K562 (cell line): ENCODE results near the gene METTL23. TPM values are rescaled to one million over a fixed set of nuclear protein-coding genes. Genes with fewer than 3 reads are reported as not detected.

Experiments
- ATAC-seq: fragments of 200-7000 bp; cut with Tn5 transposase; 3 replicates; pipeline ENCODE4 v1.9.1; 2020; ENCODE audit warnings: moderate library complexity
- BruUV-seq: library from RNA; stranded (reverse); fragments of 400-500 nt; replicated peaks from 2 replicates; lab custom pipeline; 2021; lab: Mats Ljungman, UMichigan
- CTCF ChIA-PET: fragments of 300-600 bp; formaldehyde crosslinking; extraction: SDS; loops from one replicate; lab custom pipeline; 2021; ENCODE audit warnings: low intra/inter-chr PET ratio; lab: Yijun Ruan, JAX
- POLR2A ChIA-PET: fragments of 300-600, 350-650 bp; sonication (Branson Sonifier 250); formaldehyde crosslinking; extraction: SDS; loops from one replicate; lab custom pipeline; 2021; ENCODE audit warnings: antibody characterized with exemption, inconsistent platforms; lab: Yijun Ruan, JAX
- DNase-seq, 4 experiments: peaks; one replicate each; pipeline versions ENCODE4 v3.0.0 to v3.0.0-alpha.2; 2011 to 2018; ENCODE audit warnings: low spot score in 3 of 4, mixed read lengths in 3 of 4; ENCODE audit errors: extremely low read depth in 1 of 4
- FAIRE-seq: peaks from 2 replicates; lab custom pipeline; 2011; peaks lifted over from hg19 to GRCh38; lab: Jason Lieb, UNC
- H2AFZ ChIP-seq: 2 replicates; pipeline ENCODE4 v1.6.0; 2011; ENCODE audit warnings: low read depth, low read length, control low read depth, inconsistent platforms
- H3K27ac ChIP-seq: fragments of 200-600 bp; 3 replicates; pipeline ENCODE4 v1.8.0; 2011; ENCODE audit warnings: low read depth, mild to moderate bottlenecking, control low read depth, inconsistent platforms, low read length, moderate library complexity, mixed read lengths; ENCODE audit errors: extremely low read depth
- H3K27me3 ChIP-seq, 2 experiments: fragments of 300-600 bp in 1 of 2; 2 replicates in 1 of 2; 3 replicates in 1 of 2; pipeline versions ENCODE4 v1.6.0 to v1.8.0; 2011; ENCODE audit warnings: inconsistent platforms in 2 of 2, low read length in 2 of 2, mild to moderate bottlenecking in 1 of 2, mixed read lengths in 1 of 2, moderate library complexity in 1 of 2; ENCODE audit not compliant: control insufficient read depth in 2 of 2, insufficient read depth in 2 of 2
- H3K36me3 ChIP-seq: fragments of 300-600 bp; 3 replicates; pipeline ENCODE4 v1.8.0; 2011; ENCODE audit warnings: mild to moderate bottlenecking, low read length, inconsistent platforms; ENCODE audit not compliant: control insufficient read depth, insufficient read depth
- H3K4me1 ChIP-seq, 2 experiments: fragments of 200-600 bp in 1 of 2; replicated peaks in 1 of 2; 2 replicates in 1 of 2; 3 replicates in 1 of 2; pipeline versions ENCODE4 v1.5.1 to v1.8.0; 2011; ENCODE audit warnings: inconsistent platforms in 2 of 2, low read length in 2 of 2, mild to moderate bottlenecking in 1 of 2, mixed read lengths in 1 of 2, moderate library complexity in 1 of 2; ENCODE audit not compliant: control insufficient read depth in 2 of 2, insufficient read depth in 2 of 2
- H3K4me2 ChIP-seq: 2 replicates; pipeline ENCODE4 v1.6.1; 2011; ENCODE audit warnings: low read length, control low read depth, inconsistent platforms, mixed read lengths; ENCODE audit not compliant: insufficient read depth
- H3K4me3 ChIP-seq: fragments of 200-600 bp; sonication (generic), shearing (Covaris generic); 2 replicates; pipeline ENCODE4 v1.5.1; 2016; ENCODE audit warnings: control low read depth, inconsistent platforms
- H3K79me2 ChIP-seq: fragments of 200-600 bp; 3 replicates; pipeline ENCODE4 v1.8.0; 2011; ENCODE audit warnings: low read length, inconsistent platforms; ENCODE audit not compliant: control insufficient read depth, insufficient read depth
- H3K9ac ChIP-seq, 2 experiments: 2 replicates each; pipeline versions ENCODE4 v1.6.0 to v1.6.1; 2011; ENCODE audit warnings: low read depth in 2 of 2, low read length in 2 of 2, control low read depth in 1 of 2, inconsistent platforms in 1 of 2, mild to moderate bottlenecking in 1 of 2, mixed read lengths in 1 of 2; ENCODE audit not compliant: insufficient read depth in 1 of 2
- H3K9me1 ChIP-seq: one replicate; pipeline ENCODE4 v1.6.0; 2011; ENCODE audit warnings: inconsistent platforms, mild to moderate bottlenecking, low read length, moderate library complexity; ENCODE audit not compliant: control insufficient read depth, insufficient read depth
- H3K9me3 ChIP-seq: replicated peaks from 2 replicates; pipeline ENCODE4 v1.5.1; 2011; ENCODE audit warnings: low read depth, low read length, inconsistent platforms; ENCODE audit not compliant: control insufficient read depth, insufficient read depth
- H4K20me1 ChIP-seq: replicated peaks from 2 replicates; pipeline ENCODE4 v1.6.1; 2011; ENCODE audit warnings: low read length, inconsistent platforms, mixed read lengths; ENCODE audit not compliant: control insufficient read depth, insufficient read depth
- CHD1 ChIP-seq: fragments of 200-600 bp; sonication (generic); IDR thresholded peaks from one replicate; pipeline ENCODE4 v1.6.1; 2012; ENCODE audit warnings: mild to moderate bottlenecking, moderate library complexity, low read length, inconsistent platforms
- HDAC2 ChIP-seq: fragments of 450-650 bp; IDR thresholded peaks from 2 replicates; pipeline ENCODE4 v1.6.1; 2016; ENCODE audit warnings: mild to moderate bottlenecking
- KDM5B ChIP-seq: fragments of 200-600 bp; sonication (generic); IDR thresholded peaks from 2 replicates; pipeline ENCODE4 v1.6.1; 2012; ENCODE audit warnings: low read depth, mild to moderate bottlenecking, moderate library complexity, low read length, control low read depth, inconsistent platforms; ENCODE audit not compliant: insufficient replicate concordance
- TAF9B ChIP-seq: fragments of 450-650 bp; IDR thresholded peaks from 2 replicates; pipeline ENCODE4 v1.6.1; 2018; ENCODE audit warnings: mild to moderate bottlenecking; ENCODE audit not compliant: partially characterized antibody
- ZBED1 ChIP-seq: IDR thresholded peaks from 2 replicates; pipeline ENCODE4 v1.6.1; 2014
- ZNF133 ChIP-seq: fragments of 250-450 bp; sonication (Bioruptor Pico); IDR thresholded peaks from 2 replicates; pipeline ENCODE4 v1.4.0; 2020; ENCODE audit warnings: mild to moderate bottlenecking
- ZNF197 ChIP-seq: fragments of 200-800 bp; sonication (Bioruptor generic); IDR thresholded peaks from 2 replicates; pipeline ENCODE4 v1.6.1; 2016; ENCODE audit warnings: low read depth, missing genetic modification characterization, missing compliant biosample characterization
- WGBS: fragments of 100-300 bp; shearing (Covaris generic); methylation state at CpG from one replicate; pipeline ENCODE4 v1.1.6; 2016; ENCODE audit warnings: low coverage, mixed read lengths; ENCODE audit not compliant: insufficient coverage; ENCODE audit errors: missing lambda C conversion rate; 5-methylcytosine and 5-hydroxymethylcytosine counted together
- in situ Hi-C: fragments of 300-500 bp; cut with MboI; formaldehyde crosslinking; loops from 4 replicates; pipeline ENCODE4 v1.15.0; 2018; ENCODE audit warnings: inconsistent platforms, mixed read lengths
- intact Hi-C: fragments of 100-400 bp; cut with micrococcal nuclease; formaldehyde crosslinking; loops from 2 replicates; pipeline ENCODE4 v1.14.2; 2022
- polyA plus RNA-seq, 8 experiments: library from polyadenylated mRNA; depleted of rRNA in 4 of 8; stranded (reverse) in 5 of 8; unstranded in 3 of 8; fragments of >200 nt; fragmentation: Nextera tagmentation in 2 of 8; fragmentation: Illumina TruSeq in 1 of 8; extraction: Ambion mirVana in 2 of 8; extraction: Trizol in 1 of 8; gene quantifications; 2 replicates each; pipeline versions ENCODE4 v1.2.1 to v1.2.3, GENCODE V29; 2011 to 2014; ENCODE audit warnings: inconsistent platforms in 1 of 8, missing spikeins in 1 of 8
- total RNA-seq, 7 experiments: library from RNA; depleted of rRNA in 6 of 7; stranded (reverse); fragments of >200 nt in 6 of 7; fragmentation: Illumina TruSeq in 2 of 7; extraction: Trizol in 2 of 7; gene quantifications; 2 replicates each; pipeline versions ENCODE4 v1.2.1 to v1.2.3, GENCODE V29; 2011 to 2021; ENCODE audit warnings: low replicate concordance in 1 of 7
- TF ChIP-seq, protein P1 (sequence below): fragments of 200-800 bp; sonication (Bioruptor generic); IDR thresholded peaks from 2 replicates; pipeline ENCODE4 v1.6.1; 2016; ENCODE audit warnings: missing genetic modification characterization, missing compliant biosample characterization
- TF ChIP-seq, protein P2 (sequence below): fragments of 450-650 bp; formaldehyde crosslinking; IDR thresholded peaks from 2 replicates; pipeline ENCODE4 v1.4.0; 2020; ENCODE audit warnings: mild to moderate bottlenecking, moderate library complexity

METTL23 gene
- total and polyA plus RNA-seq, 9 of the 15 experiments (the other 6 are each of a cell fraction or from before 2014, with no cell fraction given): 29.4 to 67.3 (median 41.6) TPM

DNA sequence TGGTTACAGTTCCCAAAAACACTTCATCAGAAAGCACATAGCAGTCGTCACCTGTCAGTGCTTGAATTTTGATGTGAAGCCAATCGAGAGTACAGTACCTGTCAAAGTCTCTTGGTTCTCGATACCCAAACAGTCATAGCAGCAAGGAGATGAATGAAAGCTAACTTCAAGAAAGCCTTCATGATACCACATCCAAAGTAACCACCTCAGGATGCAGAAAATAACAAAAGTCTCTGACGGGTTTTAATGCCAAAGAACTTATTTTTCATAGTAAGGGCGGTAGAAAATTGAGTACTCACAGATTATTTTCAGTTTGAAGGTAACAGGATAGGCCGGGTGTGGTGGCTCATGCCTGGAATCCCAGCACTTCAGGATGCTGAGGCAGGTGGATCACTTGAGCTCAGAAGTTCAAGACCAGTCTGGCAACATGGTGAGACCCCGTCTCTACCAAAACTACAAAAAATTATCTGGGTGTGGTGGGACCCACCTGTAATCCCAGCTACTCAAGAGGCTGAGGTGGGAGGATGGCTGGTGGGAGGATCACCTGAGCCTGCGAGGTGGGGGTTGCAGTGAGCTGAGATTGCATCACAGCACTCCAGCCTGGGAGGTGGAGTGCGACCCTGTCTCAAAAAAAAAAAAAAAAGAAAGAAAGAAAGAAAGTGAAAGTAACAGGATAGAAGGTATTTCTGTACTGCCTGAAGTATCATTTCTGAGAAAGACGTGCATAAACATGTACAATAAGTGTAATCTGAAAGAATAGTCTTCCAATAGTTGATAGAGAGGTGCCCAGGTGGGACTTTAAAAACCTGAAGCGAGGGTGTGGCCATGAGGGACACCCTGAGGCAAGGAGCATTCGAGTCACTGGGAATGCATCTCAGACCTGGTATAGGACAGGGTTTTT is 26.7 kb downstream of the METTL23 start:
- H3K9me3 ChIP-seq: no peaks in the 10 kb centered on the region
- no peak overlapping the region for H3K27ac ChIP-seq
- H3K79me2 ChIP-seq: no peaks in the 10 kb centered on the region
- no peaks in the 10 kb centered on the region; a peak in 1 of 5 replicates for H3K4me1 ChIP-seq
- no TSS peak for BruUV-seq
- H4K20me1 ChIP-seq: no peaks in the 10 kb centered on the region
- no peak for ATAC-seq
- H3K9me1 ChIP-seq: no peaks in the 10 kb centered on the region
- H3K4me3 ChIP-seq: no peak overlapping the region
- WGBS: 81% methylated on average over 11 of the region's 12 CpGs
- CTCF ChIA-PET: no interaction called here
- POLR2A ChIA-PET: interaction anchor here (0.9 kb wide), 2 partner anchors 15 to 16 kb away, joined by 3 read pairs; partner anchors contain the start of genes MFSD11 and SRSF2
- in situ Hi-C loops: no loop called here
- DNase-seq: no peak
- H3K9ac ChIP-seq: no peak overlapping the region
- no peaks in the 10 kb centered on the region for H3K27me3 ChIP-seq
- H3K36me3 ChIP-seq: peaks cover 29% of the 10 kb centered on the region
- H2AFZ ChIP-seq: no peak overlapping the region
- TF ChIP-seq ZBED1: no peak
- no peak for TF ChIP-seq ZNF133 (CRISPR knock-in tag)
- TF ChIP-seq, protein P1, sequence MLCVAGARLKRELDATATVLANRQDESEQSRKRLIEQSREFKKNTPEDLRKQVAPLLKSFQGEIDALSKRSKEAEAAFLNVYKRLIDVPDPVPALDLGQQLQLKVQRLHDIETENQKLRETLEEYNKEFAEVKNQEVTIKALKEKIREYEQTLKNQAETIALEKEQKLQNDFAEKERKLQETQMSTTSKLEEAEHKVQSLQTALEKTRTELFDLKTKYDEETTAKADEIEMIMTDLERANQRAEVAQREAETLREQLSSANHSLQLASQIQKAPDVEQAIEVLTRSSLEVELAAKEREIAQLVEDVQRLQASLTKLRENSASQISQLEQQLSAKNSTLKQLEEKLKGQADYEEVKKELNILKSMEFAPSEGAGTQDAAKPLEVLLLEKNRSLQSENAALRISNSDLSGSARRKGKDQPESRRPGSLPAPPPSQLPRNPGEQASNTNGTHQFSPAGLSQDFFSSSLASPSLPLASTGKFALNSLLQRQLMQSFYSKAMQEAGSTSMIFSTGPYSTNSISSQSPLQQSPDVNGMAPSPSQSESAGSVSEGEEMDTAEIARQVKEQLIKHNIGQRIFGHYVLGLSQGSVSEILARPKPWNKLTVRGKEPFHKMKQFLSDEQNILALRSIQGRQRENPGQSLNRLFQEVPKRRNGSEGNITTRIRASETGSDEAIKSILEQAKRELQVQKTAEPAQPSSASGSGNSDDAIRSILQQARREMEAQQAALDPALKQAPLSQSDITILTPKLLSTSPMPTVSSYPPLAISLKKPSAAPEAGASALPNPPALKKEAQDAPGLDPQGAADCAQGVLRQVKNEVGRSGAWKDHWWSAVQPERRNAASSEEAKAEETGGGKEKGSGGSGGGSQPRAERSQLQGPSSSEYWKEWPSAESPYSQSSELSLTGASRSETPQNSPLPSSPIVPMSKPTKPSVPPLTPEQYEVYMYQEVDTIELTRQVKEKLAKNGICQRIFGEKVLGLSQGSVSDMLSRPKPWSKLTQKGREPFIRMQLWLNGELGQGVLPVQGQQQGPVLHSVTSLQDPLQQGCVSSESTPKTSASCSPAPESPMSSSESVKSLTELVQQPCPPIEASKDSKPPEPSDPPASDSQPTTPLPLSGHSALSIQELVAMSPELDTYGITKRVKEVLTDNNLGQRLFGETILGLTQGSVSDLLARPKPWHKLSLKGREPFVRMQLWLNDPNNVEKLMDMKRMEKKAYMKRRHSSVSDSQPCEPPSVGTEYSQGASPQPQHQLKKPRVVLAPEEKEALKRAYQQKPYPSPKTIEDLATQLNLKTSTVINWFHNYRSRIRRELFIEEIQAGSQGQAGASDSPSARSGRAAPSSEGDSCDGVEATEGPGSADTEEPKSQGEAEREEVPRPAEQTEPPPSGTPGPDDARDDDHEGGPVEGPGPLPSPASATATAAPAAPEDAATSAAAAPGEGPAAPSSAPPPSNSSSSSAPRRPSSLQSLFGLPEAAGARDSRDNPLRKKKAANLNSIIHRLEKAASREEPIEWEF (CRISPR knock-in tag): no peak
- no peak for TF ChIP-seq HDAC2
- TF ChIP-seq CHD1: no peak
- no peak for TF ChIP-seq KDM5B
- no peak for TF ChIP-seq ZNF197 (CRISPR knock-in tag)
- TF ChIP-seq TAF9B: no peak
- TF ChIP-seq, protein P2, sequence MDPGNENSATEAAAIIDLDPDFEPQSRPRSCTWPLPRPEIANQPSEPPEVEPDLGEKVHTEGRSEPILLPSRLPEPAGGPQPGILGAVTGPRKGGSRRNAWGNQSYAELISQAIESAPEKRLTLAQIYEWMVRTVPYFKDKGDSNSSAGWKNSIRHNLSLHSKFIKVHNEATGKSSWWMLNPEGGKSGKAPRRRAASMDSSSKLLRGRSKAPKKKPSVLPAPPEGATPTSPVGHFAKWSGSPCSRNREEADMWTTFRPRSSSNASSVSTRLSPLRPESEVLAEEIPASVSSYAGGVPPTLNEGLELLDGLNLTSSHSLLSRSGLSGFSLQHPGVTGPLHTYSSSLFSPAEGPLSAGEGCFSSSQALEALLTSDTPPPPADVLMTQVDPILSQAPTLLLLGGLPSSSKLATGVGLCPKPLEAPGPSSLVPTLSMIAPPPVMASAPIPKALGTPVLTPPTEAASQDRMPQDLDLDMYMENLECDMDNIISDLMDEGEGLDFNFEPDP: no peak
- intact Hi-C loops: no loop called here
- H3K4me2 ChIP-seq: no peak overlapping the region
- FAIRE-seq: no peak
